MM.1S (cell line): ENCODE data around the gene SLC25A1.

ENCODE experiments used
- DNase-seq: peaks from one replicate; pipeline ENCODE4 v3.0.0-alpha.2; 2015
- H2AFZ ChIP-seq: fragments of 300-600 bp; sonication (generic); 2 replicates; pipeline ENCODE4 v1.6.0; 2016; ENCODE audit warnings: antibody characterized with exemption, low read length
- H3F3A ChIP-seq: fragments of 300-600 bp; sonication (generic); 2 replicates; pipeline ENCODE4 v1.6.1; 2016; ENCODE audit warnings: mild to moderate bottlenecking, antibody characterized with exemption, low read length, moderate library complexity, mixed read lengths; ENCODE audit not compliant: insufficient read depth
- H3K27ac ChIP-seq: fragments of 300-600 bp; sonication (generic); 2 replicates; pipeline ENCODE4 v1.5.1; 2016; ENCODE audit warnings: mild to moderate bottlenecking, low read length
- H3K27me3 ChIP-seq: fragments of 300-600 bp; sonication (generic); replicated peaks from 2 replicates; pipeline ENCODE4 v1.6.0; 2016; ENCODE audit warnings: low read length; ENCODE audit not compliant: insufficient read depth
- H3K36me3 ChIP-seq: fragments of 300-600 bp; sonication (generic); replicated peaks from 2 replicates; pipeline ENCODE4 v1.6.1; 2016; ENCODE audit warnings: mild to moderate bottlenecking, low read length, mixed read lengths; ENCODE audit not compliant: insufficient read depth
- H3K4me1 ChIP-seq: fragments of 300-600 bp; sonication (generic); 2 replicates; pipeline ENCODE4 v1.6.1; 2016; ENCODE audit warnings: low read length, mixed read lengths
- H3K4me2 ChIP-seq: fragments of 300-600 bp; sonication (generic); 2 replicates; pipeline ENCODE4 v1.6.0; 2016; ENCODE audit warnings: low read depth, low read length
- H3K4me3 ChIP-seq: fragments of 300-600 bp; sonication (generic); 2 replicates; pipeline ENCODE4 v1.5.1; 2016; ENCODE audit warnings: low read length, mixed read lengths
- H3K79me2 ChIP-seq: fragments of 300-600 bp; sonication (generic); 2 replicates; pipeline ENCODE4 v1.6.1; 2016; ENCODE audit warnings: mixed run types, low read length, mixed read lengths
- H3K9ac ChIP-seq: fragments of 300-600 bp; sonication (generic); 2 replicates; pipeline ENCODE4 v1.6.1; 2016; ENCODE audit warnings: low read length, mixed read lengths
- H3K9me2 ChIP-seq: fragments of 300-600 bp; sonication (generic); replicated peaks from 2 replicates; pipeline ENCODE4 v1.6.1; 2016; ENCODE audit warnings: mild to moderate bottlenecking, low read length, mixed read lengths; ENCODE audit not compliant: insufficient read depth
- H3K9me3 ChIP-seq: fragments of 300-600 bp; sonication (generic); replicated peaks from 2 replicates; pipeline ENCODE4 v1.6.1; 2016; ENCODE audit warnings: mild to moderate bottlenecking, low read length, mixed read lengths; ENCODE audit not compliant: insufficient read depth
- H4K20me1 ChIP-seq: fragments of 300-600 bp; sonication (generic); 2 replicates; pipeline ENCODE4 v1.6.1; 2016; ENCODE audit warnings: mild to moderate bottlenecking, low read length, moderate library complexity, mixed read lengths; ENCODE audit not compliant: insufficient read depth
- EZH2 ChIP-seq: fragments of 300-600 bp; sonication (generic); optimal IDR thresholded peaks from 2 replicates; pipeline ENCODE3; 2017; ENCODE audit warnings: low read depth, mild to moderate bottlenecking, antibody characterized with exemption, low read length, mixed read lengths
- EZH2phosphoT487 ChIP-seq: fragments of 300-600 bp; sonication (generic); IDR thresholded peaks from 2 replicates; pipeline ENCODE4 v1.6.1; 2018; ENCODE audit warnings: antibody characterized with exemption, low read length
- TF ChIP-seq, protein P1 (sequence below): fragments of 300-600 bp; sonication (generic); IDR thresholded peaks from 2 replicates; pipeline ENCODE4 v1.5.1; 2016; ENCODE audit warnings: antibody characterized with exemption, low read length, mixed read lengths

Gene SLC25A1

DNA sequence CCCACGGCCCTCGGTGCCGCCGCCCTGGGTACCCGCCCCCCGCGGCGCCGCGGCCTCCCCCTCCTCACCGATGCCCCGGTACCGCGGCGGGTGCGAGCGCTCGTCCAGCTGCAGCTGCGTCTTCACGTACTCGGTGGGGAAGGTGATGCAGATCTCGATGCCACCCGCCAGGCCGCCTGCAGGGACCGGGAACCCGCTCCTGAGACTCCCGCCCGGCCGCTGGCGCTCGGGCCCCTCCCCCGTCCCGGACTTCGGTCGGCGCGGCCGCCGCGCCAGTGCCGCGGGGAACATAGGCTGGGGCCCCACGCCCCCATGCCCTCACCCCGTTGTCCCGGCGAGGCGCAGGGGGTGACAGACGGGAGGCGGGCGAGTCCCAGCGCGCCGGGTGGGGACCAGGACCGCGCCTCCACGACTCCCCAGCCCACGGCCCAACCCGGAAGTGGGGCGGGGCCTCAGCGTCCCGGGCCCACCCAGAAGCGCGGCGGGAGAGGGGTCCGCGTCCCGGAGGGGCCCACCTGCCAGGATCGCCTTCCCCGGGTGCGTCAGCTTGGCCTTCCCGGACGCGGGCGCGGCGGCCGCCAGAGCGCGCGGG, 375 bp downstream of the SLC25A1 start:
- Histone ChIP-seq H2AFZ (peak overlapping the region; percentile 63), H3F3A (peaks cover 13% of the 10 kb centered on the region; the same call in 1 of the 2 replicates), H3K9me3 (no peaks in the 10 kb centered on the region), H3K27ac (no peak overlapping the region), H4K20me1 (no peaks in the 10 kb centered on the region), H3K4me1 (peaks cover 1% of the 10 kb centered on the region; the same call in 1 of the 2 replicates), H3K79me2 (peaks cover 24% of the 10 kb centered on the region), H3K27me3 (no peaks in the 10 kb centered on the region), H3K4me3 (peak overlapping the region; percentile 78), H3K9ac (peak overlapping the region; percentile 70), H3K36me3 (no peaks in the 10 kb centered on the region), H3K9me2 (no peaks in the 10 kb centered on the region), H3K4me2 (peak overlapping the region; percentile 95)
- TF ChIP-seq, protein P1, sequence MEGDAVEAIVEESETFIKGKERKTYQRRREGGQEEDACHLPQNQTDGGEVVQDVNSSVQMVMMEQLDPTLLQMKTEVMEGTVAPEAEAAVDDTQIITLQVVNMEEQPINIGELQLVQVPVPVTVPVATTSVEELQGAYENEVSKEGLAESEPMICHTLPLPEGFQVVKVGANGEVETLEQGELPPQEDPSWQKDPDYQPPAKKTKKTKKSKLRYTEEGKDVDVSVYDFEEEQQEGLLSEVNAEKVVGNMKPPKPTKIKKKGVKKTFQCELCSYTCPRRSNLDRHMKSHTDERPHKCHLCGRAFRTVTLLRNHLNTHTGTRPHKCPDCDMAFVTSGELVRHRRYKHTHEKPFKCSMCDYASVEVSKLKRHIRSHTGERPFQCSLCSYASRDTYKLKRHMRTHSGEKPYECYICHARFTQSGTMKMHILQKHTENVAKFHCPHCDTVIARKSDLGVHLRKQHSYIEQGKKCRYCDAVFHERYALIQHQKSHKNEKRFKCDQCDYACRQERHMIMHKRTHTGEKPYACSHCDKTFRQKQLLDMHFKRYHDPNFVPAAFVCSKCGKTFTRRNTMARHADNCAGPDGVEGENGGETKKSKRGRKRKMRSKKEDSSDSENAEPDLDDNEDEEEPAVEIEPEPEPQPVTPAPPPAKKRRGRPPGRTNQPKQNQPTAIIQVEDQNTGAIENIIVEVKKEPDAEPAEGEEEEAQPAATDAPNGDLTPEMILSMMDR: no peak
- no peak for TF ChIP-seq EZH2phosphoT487
- TF ChIP-seq EZH2: no peak
- peak; percentile 49 for DNase-seq

DNA sequence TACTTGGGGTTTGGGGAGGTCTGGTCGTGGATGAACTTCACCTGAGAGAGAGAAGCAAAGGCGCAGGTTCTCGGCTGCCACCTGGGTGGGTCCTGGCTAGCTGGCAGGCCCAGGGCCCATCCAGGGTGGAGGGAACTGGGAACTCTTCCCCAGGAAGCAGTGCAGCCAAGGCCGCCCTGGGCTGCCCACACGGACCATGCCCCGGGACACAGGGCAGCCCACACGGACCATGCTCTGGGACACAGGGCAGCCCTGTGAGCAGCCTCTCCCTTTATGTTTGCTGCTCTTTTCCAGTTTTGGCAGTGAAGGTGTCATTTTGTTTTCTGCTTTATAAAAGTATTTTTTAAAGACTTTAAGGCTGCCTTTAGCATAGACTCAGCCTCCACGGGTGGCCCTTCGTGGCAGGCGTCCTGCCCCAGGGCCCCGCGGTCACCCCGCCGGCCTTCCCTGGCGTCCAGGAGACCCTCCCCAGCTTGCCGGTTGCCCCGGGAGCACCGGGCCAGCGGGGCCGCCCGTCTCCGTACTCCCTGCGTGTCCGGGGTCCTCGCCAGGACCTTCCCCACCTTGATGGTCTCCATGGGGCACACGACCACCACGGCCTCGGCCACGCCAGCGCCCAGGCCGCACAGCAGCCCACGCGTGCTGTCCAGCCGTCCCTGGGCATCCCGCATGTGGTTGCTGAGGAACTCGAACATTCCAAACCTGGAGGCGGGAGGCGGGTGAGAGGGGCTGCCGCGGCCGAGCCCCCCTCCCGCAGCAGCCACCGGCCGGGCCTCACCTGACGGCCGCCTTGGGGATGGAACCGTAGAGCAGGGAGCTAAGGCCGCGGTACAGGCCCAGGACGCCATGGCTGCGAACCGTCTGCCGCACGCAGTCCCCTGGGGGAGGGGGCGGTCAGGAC, 1.1 kb downstream of the SLC25A1 start:
- no peaks in the 10 kb centered on the region for H3K9me3 ChIP-seq
- H3K27ac ChIP-seq: no peak overlapping the region
- no peak for DNase-seq
- peak overlapping the region; percentile 78 for H3K4me3 ChIP-seq
- H3K9ac ChIP-seq: peak overlapping the region; percentile 70; the same call in 1 of the 2 replicates
- no peaks in the 10 kb centered on the region for H3K27me3 ChIP-seq
- H3K4me2 ChIP-seq: peak overlapping the region; percentile 95
- peaks cover 32% of the 10 kb centered on the region for H3K79me2 ChIP-seq
- peaks cover 9% of the 10 kb centered on the region; the same call in 1 of the 2 replicates for H3K4me1 ChIP-seq
- no peak for TF ChIP-seq EZH2
- TF ChIP-seq, protein P1: no peak
- no peak for TF ChIP-seq EZH2phosphoT487
- no peaks in the 10 kb centered on the region for H4K20me1 ChIP-seq
- no peaks in the 10 kb centered on the region for H3K9me2 ChIP-seq
- peaks cover 13% of the 10 kb centered on the region; the same call in 1 of the 2 replicates for H3F3A ChIP-seq
- H2AFZ ChIP-seq: peak overlapping the region; percentile 63
- H3K36me3 ChIP-seq: no peaks in the 10 kb centered on the region

DNA sequence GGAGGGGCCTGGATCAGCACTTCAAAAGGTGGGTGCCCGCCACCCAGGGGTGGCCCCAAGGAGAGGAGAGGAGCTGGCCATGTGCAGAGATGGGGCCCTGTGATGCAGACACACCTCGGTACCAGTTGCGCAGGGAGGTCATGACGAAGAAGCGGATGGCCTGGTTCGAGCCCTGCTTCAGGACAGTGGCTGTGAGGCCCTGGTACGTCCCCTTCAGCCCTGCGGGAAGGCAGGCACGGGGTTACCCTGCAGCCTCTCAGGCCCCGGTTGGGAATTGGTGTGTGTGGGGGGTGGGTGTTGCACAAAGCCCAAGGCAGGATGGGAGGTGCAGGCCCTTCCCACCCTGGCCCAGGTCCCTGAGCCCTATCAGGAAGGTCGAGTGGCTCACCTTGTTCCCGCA, 1.8 kb downstream of the SLC25A1 start:
- Histone ChIP-seq H2AFZ (no peak overlapping the region), H3K36me3 (no peaks in the 10 kb centered on the region), H3F3A (peaks cover 13% of the 10 kb centered on the region; the same call in 1 of the 2 replicates), H3K4me3 (no peak overlapping the region), H4K20me1 (no peaks in the 10 kb centered on the region), H3K27ac (no peak overlapping the region), H3K27me3 (no peaks in the 10 kb centered on the region), H3K79me2 (peaks cover 38% of the 10 kb centered on the region), H3K4me1 (peaks cover 11% of the 10 kb centered on the region; the same call in 1 of the 2 replicates), H3K9me3 (no peaks in the 10 kb centered on the region), H3K4me2 (no peak overlapping the region), H3K9me2 (no peaks in the 10 kb centered on the region), H3K9ac (no peak overlapping the region)
- TF ChIP-seq EZH2phosphoT487 (no peak), EZH2 (no peak)
- TF ChIP-seq, protein P1: no peak
- DNase-seq: no peak
